ENCODE results near the gene PATZ1.
"Not testable (repeated sequence)": the region's sequence is repeated elsewhere in the genome, so short reads cannot be mapped to it uniquely, and the experiment has no call there.

PATZ1 gene

DNA sequence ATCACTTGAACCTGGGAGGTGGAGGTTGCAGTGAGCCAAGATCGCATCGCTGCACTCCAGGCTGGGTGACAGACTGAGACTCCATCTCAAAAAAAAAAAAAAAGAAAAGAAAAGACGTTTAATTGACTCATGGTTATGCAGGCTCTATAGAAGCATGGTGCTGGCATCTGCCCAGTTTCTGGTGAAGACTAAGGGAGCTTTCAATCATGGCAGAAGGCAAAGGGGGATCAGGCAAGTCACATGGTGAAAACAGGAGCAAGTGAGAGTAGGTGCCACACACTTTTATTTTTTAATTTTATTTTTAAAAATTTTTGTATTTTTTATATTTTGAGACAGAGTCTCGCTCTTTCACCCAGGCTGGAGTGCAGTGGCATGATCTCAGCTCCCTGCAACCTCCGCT lies 8.4 kb upstream of the PATZ1 start:
- DNase-seq, result no peak
- no peaks in the 10 kb centered on the region for H3K9me3 ChIP-seq (ENCODE audit: control insufficient read depth, low read length)
- no peaks in the 10 kb centered on the region for H3K36me3 ChIP-seq (ENCODE audit: control insufficient read depth, insufficient read depth, low read length)
- no peaks in the 10 kb centered on the region for H3K4me1 ChIP-seq (ENCODE audit: control insufficient read depth, insufficient read depth, low read length, poor library complexity, severe bottlenecking)
- no peak overlapping the region for H3K27ac ChIP-seq (ENCODE audit: insufficient read depth, low read length, poor library complexity, severe bottlenecking)
- no peaks in the 10 kb centered on the region for H3K27me3 ChIP-seq (replicated peaks; ENCODE audit: control insufficient read depth, insufficient read depth, low read length, poor library complexity, severe bottlenecking)
- H3K4me3 ChIP-seq (ENCODE audit: insufficient read depth, low read depth, low read length, poor library complexity, severe bottlenecking), result no peak overlapping the region

DNA sequence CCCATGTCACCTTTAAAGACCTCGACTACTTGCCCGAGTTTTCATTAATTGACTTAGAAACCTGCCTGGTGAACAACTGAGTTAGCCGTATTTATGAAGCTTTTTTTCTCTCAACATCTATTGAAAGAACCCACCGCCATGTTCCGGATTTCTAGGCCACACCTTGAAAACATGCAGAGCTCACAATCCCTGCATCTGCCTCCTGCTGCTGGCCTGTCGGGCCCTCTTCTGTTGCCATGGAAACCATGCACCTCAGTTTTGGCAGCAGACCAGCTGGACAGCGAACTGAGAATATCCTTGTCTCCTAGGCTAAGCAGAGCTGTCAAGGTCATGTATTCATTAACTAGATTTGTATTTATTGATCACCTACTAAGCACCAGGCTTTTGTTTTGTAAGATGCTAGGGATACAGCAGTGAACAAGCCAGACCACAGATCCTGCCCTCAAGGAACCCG lies 4.3 kb upstream of the PATZ1 start:
- Histone ChIP-seq H3K27me3 (replicated peaks; ENCODE audit: control insufficient read depth, insufficient read depth, low read length, poor library complexity, severe bottlenecking) (no peaks in the 10 kb centered on the region), H3K27ac (ENCODE audit: insufficient read depth, low read length, poor library complexity, severe bottlenecking) (no peak overlapping the region), H3K9me3 (ENCODE audit: control insufficient read depth, low read length) (no peaks in the 10 kb centered on the region), H3K36me3 (ENCODE audit: control insufficient read depth, insufficient read depth, low read length) (no peaks in the 10 kb centered on the region), H3K4me1 (ENCODE audit: control insufficient read depth, insufficient read depth, low read length, poor library complexity, severe bottlenecking) (peaks cover 11% of the 10 kb centered on the region), H3K4me3 (ENCODE audit: insufficient read depth, low read depth, low read length, poor library complexity, severe bottlenecking) (no peak overlapping the region)
- no peak for DNase-seq

DNA sequence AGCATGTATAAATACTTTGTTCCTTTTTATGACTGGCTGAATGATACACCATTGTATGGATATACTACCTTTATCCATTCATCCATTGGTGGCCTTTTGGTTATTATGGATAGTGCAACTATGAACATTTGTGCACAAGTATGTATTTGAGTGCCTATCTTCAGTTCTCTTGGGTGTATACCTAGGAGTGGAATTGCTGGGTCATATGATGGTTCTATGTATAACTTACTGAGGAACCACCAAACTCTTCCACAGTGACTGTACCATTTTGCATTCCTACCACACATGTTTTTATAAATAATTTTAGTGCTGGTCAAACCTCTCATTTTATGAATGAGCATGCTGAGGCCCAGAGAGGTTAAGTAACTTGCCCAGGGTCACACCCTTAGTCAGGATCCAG lies 3.8 kb upstream of the PATZ1 start:
- Histone ChIP-seq H3K4me1 (ENCODE audit: control insufficient read depth, insufficient read depth, low read length, poor library complexity, severe bottlenecking) (peaks cover 16% of the 10 kb centered on the region), H3K27me3 (replicated peaks; ENCODE audit: control insufficient read depth, insufficient read depth, low read length, poor library complexity, severe bottlenecking) (no peaks in the 10 kb centered on the region), H3K4me3 (ENCODE audit: insufficient read depth, low read depth, low read length, poor library complexity, severe bottlenecking) (no peak overlapping the region), H3K27ac (ENCODE audit: insufficient read depth, low read length, poor library complexity, severe bottlenecking) (no peak overlapping the region), H3K9me3 (ENCODE audit: control insufficient read depth, low read length) (no peaks in the 10 kb centered on the region), H3K36me3 (ENCODE audit: control insufficient read depth, insufficient read depth, low read length) (no peaks in the 10 kb centered on the region)
- DNase-seq, result no peak

DNA sequence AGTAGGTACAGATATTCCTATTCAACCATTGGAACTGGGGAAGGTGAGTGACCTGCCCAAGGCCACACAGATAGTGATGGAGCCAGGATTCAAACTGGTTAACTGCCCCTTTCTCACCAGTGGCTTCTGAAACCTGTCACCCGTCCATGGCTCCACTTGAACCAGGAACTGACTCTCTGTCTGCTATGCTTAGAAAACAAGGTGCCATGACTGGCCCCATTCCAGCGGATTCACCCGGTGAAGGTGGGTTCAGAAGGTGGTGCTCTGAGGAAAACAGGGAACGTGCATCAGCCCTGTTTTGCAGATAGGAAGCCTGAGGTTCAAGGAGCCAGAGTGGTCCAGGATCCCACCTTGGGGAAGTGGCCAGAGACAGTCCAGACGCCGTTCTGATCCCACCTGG lies 2.6 kb upstream of the PATZ1 start:
- no peak for DNase-seq
- Histone ChIP-seq H3K27ac (ENCODE audit: insufficient read depth, low read length, poor library complexity, severe bottlenecking) (no peak overlapping the region), H3K4me1 (ENCODE audit: control insufficient read depth, insufficient read depth, low read length, poor library complexity, severe bottlenecking) (peaks cover 28% of the 10 kb centered on the region), H3K36me3 (ENCODE audit: control insufficient read depth, insufficient read depth, low read length) (no peaks in the 10 kb centered on the region), H3K9me3 (ENCODE audit: control insufficient read depth, low read length) (no peaks in the 10 kb centered on the region), H3K27me3 (replicated peaks; ENCODE audit: control insufficient read depth, insufficient read depth, low read length, poor library complexity, severe bottlenecking) (no peaks in the 10 kb centered on the region), H3K4me3 (ENCODE audit: insufficient read depth, low read depth, low read length, poor library complexity, severe bottlenecking) (no peak overlapping the region)

DNA sequence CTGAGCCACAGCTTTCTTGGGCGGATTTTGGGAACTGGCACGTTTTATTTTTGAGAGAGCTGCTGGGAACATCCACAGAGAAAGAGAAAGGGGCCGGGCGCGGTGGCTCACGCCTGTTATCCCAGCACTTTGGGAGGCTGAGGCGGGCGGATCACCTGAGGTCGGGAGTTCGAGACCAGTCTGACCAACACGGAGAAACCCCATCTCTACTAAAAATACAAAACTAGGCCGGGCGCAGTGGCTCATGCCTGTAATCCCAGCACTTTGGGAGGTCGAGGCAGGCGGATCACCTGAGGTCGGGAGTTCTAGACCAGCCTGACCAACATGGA lies 1.8 kb upstream of the PATZ1 start:
- not testable (repeated sequence) for H3K36me3 ChIP-seq (ENCODE audit: control insufficient read depth, insufficient read depth, low read length); H3K9me3 ChIP-seq (ENCODE audit: control insufficient read depth, low read length); H3K27ac ChIP-seq (ENCODE audit: insufficient read depth, low read length, poor library complexity, severe bottlenecking); H3K27me3 ChIP-seq (replicated peaks; ENCODE audit: control insufficient read depth, insufficient read depth, low read length, poor library complexity, severe bottlenecking); DNase-seq
- Histone ChIP-seq H3K4me1 (ENCODE audit: control insufficient read depth, insufficient read depth, low read length, poor library complexity, severe bottlenecking) (peaks cover 36% of the 10 kb centered on the region), H3K4me3 (ENCODE audit: insufficient read depth, low read depth, low read length, poor library complexity, severe bottlenecking) (peak overlapping the region; percentile 67)

DNA sequence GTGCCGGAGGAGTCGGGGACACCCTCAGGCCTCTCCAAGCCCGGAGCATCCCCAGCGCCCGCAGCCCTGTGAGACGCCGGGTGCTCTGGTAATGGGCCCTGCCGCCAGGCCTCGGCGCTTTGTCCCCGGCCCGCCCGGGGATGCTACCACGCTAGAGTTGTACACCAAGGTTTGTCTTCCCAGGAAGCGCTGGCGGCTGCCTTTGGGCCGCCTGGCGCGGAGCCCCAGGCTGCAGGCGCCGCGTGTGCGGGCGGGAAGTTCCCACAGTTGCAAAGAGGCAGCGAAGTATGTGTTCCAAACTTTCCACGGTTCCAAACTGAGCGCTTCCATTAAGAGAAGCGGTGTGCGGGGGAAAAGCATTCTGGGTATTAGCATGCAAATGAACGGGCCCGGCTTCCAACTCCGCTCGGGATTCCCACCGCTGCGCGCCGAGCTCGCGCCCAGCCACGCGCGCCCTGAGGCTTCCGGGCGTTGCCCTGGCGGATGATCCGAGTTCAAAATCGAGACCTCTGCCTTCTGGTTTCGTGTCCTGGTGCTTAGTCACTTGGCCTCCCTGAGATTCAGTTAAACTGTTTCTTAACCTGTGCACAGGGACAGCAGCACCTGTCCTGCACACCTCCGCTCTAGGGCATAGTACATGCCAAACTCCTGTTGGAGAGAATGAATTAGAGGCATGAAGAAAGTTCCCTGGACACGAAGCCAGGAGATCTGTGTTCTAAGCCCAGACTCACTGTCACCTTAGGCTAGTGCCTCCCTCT lies 1.3 kb upstream of the PATZ1 start:
- Histone ChIP-seq H3K4me3 (ENCODE audit: insufficient read depth, low read depth, low read length, poor library complexity, severe bottlenecking) (peak overlapping the region; percentile 67), H3K36me3 (ENCODE audit: control insufficient read depth, insufficient read depth, low read length) (peaks cover under 1% of the 10 kb centered on the region), H3K27me3 (replicated peaks; ENCODE audit: control insufficient read depth, insufficient read depth, low read length, poor library complexity, severe bottlenecking) (no peaks in the 10 kb centered on the region), H3K9me3 (ENCODE audit: control insufficient read depth, low read length) (no peaks in the 10 kb centered on the region), H3K27ac (ENCODE audit: insufficient read depth, low read length, poor library complexity, severe bottlenecking) (peak overlapping the region; percentile 66), H3K4me1 (ENCODE audit: control insufficient read depth, insufficient read depth, low read length, poor library complexity, severe bottlenecking) (peaks cover 36% of the 10 kb centered on the region)
- peak; percentile 16 to 34 (median 24) for DNase-seq

DNA sequence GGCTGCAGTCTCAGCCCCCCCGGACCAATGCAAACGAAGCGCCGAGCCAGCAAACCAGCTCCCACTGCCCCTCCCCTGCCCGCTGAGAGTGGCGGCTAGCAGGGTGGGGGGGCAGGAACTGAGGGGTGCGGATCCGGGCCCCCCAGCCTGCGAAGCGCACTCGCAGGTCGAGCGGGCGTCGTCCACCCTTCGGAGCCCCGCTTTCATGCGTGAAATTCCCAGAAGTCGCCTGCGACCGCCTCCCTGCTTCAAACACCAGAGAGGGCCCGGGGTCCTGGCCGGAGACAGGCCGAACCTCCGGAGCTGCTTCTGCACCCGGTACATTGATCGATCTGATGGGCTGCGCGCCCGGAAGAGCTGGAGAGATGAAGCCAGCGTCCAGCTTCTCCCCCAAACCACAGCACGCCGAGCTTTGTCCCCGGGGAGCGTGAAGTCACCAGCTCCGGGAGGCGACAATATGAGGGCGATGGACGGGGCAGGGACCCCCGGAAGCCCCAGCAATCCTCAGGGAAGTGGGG lies 646 bp upstream of the PATZ1 start:
- H3K4me3 ChIP-seq (ENCODE audit: insufficient read depth, low read depth, low read length, poor library complexity, severe bottlenecking), result peak overlapping the region; percentile 67
- H3K27ac ChIP-seq (ENCODE audit: insufficient read depth, low read length, poor library complexity, severe bottlenecking), result peak overlapping the region; percentile 66
- H3K27me3 ChIP-seq (replicated peaks; ENCODE audit: control insufficient read depth, insufficient read depth, low read length, poor library complexity, severe bottlenecking), result no peaks in the 10 kb centered on the region
- H3K36me3 ChIP-seq (ENCODE audit: control insufficient read depth, insufficient read depth, low read length), result peaks cover 6% of the 10 kb centered on the region
- peak in 2 of 3 donors; percentile 18 to 21 for DNase-seq
- peaks cover 36% of the 10 kb centered on the region for H3K4me1 ChIP-seq (ENCODE audit: control insufficient read depth, insufficient read depth, low read length, poor library complexity, severe bottlenecking)
- no peaks in the 10 kb centered on the region for H3K9me3 ChIP-seq (ENCODE audit: control insufficient read depth, low read length)

DNA sequence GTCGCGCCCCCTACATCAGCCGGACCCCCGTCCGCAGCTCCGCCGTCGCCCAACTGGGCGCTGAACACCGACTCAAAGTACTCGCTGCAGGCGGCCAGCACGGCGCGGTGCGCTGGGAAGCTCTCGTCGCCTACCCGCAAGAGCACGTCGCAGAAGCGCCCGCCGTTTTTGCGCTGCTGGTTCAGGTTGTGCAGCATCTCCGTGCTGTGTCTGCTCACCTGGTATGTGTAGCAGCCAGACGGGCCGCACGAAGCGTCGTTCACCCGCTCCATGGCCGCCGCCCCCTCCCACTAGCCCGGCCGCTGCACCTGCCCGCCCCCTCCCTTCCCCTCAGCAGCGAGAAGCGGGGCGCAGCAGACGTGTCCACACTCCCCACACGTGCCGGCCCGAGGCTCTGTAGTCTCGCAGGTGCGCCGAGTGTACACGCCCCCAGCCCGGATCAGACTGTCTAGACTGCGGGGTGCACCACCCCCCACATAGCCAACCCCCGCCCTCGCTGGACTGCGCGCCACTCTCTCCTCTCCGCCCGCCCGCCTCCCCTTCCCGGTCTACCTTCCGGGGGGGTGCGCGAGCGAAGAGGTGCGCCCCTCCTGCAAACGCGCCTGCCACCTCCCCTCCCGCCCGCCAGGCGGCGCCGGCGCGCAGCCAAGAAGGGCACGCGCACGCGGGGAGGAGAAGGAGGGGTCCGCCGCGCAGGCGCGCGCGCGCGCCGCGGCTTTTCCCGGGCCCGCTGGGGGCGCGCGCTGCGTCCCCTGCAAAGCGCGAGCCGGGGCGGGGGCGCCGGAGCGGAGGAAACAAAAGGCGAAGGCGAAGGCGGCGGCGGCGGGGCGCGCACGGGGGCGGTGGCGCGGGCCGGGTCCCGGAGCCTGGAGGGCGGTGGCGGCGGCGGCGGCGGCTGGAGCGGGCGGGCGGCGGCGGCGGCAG lies 553 bp downstream of the PATZ1 start:
- Histone ChIP-seq H3K36me3 (ENCODE audit: control insufficient read depth, insufficient read depth, low read length) (peaks cover 18% of the 10 kb centered on the region), H3K4me3 (ENCODE audit: insufficient read depth, low read depth, low read length, poor library complexity, severe bottlenecking) (peak overlapping the region; percentile 56), H3K9me3 (ENCODE audit: control insufficient read depth, low read length) (no peaks in the 10 kb centered on the region), H3K4me1 (ENCODE audit: control insufficient read depth, insufficient read depth, low read length, poor library complexity, severe bottlenecking) (peaks cover 36% of the 10 kb centered on the region), H3K27me3 (replicated peaks; ENCODE audit: control insufficient read depth, insufficient read depth, low read length, poor library complexity, severe bottlenecking) (no peaks in the 10 kb centered on the region), H3K27ac (ENCODE audit: insufficient read depth, low read length, poor library complexity, severe bottlenecking) (peak overlapping the region; percentile 65)
- DNase-seq, result peak; percentile 85 to 91 (median 89)

DNA sequence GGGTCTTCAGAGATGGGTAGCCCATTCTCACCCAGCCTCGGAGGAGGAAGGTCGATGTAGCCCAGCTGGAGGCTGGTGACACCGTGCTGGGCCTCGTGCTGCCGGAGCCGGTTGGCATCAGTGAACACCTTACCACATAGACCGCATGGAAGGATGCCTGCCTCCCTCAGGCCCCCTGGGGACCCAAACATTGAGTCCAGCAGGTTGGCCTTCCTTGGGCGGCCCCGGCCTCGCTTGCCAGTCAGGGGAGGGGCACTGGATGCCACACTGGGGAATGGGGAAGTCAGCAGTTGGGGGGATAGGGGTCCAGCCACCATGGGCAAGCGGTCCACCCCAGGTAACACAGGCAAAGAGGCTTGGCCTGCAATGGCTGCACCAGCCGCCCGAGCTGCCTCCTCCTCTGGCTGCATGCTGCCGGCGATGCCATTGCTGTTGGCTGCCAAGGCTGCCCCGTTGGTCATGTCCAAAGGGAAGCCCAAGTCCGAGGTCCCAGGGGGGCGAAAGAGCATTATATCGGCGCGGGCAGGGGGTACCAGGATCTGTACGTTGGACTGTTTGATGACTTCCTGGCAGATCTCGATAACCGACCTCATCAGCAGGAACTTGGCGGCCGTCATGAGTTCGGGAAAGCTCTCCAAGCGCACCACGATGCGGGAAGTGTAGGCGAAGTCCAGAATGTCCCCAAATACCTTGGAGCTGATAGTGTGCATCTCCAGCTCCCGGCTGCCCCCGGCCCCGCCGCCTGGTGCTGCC lies 1.4 kb downstream of the PATZ1 start:
- peaks cover 26% of the 10 kb centered on the region for H3K36me3 ChIP-seq (ENCODE audit: control insufficient read depth, insufficient read depth, low read length)
- H3K9me3 ChIP-seq (ENCODE audit: control insufficient read depth, low read length), result no peaks in the 10 kb centered on the region
- H3K27ac ChIP-seq (ENCODE audit: insufficient read depth, low read length, poor library complexity, severe bottlenecking), result peak overlapping the region; percentile 65
- no peak for DNase-seq
- peaks cover 36% of the 10 kb centered on the region for H3K4me1 ChIP-seq (ENCODE audit: control insufficient read depth, insufficient read depth, low read length, poor library complexity, severe bottlenecking)
- H3K4me3 ChIP-seq (ENCODE audit: insufficient read depth, low read depth, low read length, poor library complexity, severe bottlenecking), result peak overlapping the region; percentile 56
- no peaks in the 10 kb centered on the region for H3K27me3 ChIP-seq (replicated peaks; ENCODE audit: control insufficient read depth, insufficient read depth, low read length, poor library complexity, severe bottlenecking)

Data from effector memory CD4-positive, alpha-beta T cell (primary cell).